Kidney tubule cell (primary cell): ENCODE data around the gene L3MBTL4.
A peak's percentile ranks its signal among the peaks of the same experiment; 100 is the strongest.

Experiments used
- DNase-seq: peaks from one replicate; pipeline ENCODE4 v3.0.0-alpha.2; 2018; ENCODE audit warnings: low spot score

The L3MBTL4 gene

GRCh38 chr18:6363216-6363615 lies 51.5 kb downstream of the L3MBTL4 start:
- peak; percentile 21 for DNase-seq

GRCh38 chr18:6362559-6363129 lies 52.1 kb downstream of the L3MBTL4 start:
- DNase-seq = peak; percentile 61

GRCh38 chr18:6357668-6358067 lies 57.0 kb downstream of the L3MBTL4 start:
- no peak for DNase-seq

- DNase-seq = peak; percentile 94
Measured at GRCh38 chr18:6355789-6356589, 58.7 kb downstream of the L3MBTL4 start.

GRCh38 chr18:6352275-6352674 lies 62.4 kb downstream of the L3MBTL4 start:
- DNase-seq = no peak

- DNase-seq = no peak
Measured at GRCh38 chr18:6342990-6343389, 71.7 kb downstream of the L3MBTL4 start.

GRCh38 chr18:6341709-6342108 lies 73.0 kb downstream of the L3MBTL4 start:
- DNase-seq = no peak

- no peak for DNase-seq
Measured at GRCh38 chr18:6341303-6341702, 73.4 kb downstream of the L3MBTL4 start.

GRCh38 chr18:6340121-6340520 lies 74.6 kb downstream of the L3MBTL4 start:
- no peak for DNase-seq

- DNase-seq = no peak
Measured at GRCh38 chr18:6336239-6336638, 78.5 kb downstream of the L3MBTL4 start.

GRCh38 chr18:6333981-6334380 lies 80.7 kb downstream of the L3MBTL4 start:
- no peak for DNase-seq

GRCh38 chr18:6331872-6332271 lies 82.8 kb downstream of the L3MBTL4 start:
- peak; percentile 4 for DNase-seq

GRCh38 chr18:6330786-6331185 lies 83.9 kb downstream of the L3MBTL4 start:
- no peak for DNase-seq

GRCh38 chr18:6328621-6329010 lies 86.1 kb downstream of the L3MBTL4 start:
- no peak for DNase-seq

- no peak for DNase-seq
Measured at GRCh38 chr18:6327895-6328620, 86.7 kb downstream of the L3MBTL4 start.

- DNase-seq = no peak
Measured at GRCh38 chr18:6327485-6327884, 87.2 kb downstream of the L3MBTL4 start.

GRCh38 chr18:6326566-6326965 lies 88.1 kb downstream of the L3MBTL4 start:
- DNase-seq = no peak

GRCh38 chr18:6323319-6323889 lies 91.3 kb downstream of the L3MBTL4 start:
- no peak for DNase-seq

- DNase-seq = no peak
Measured at GRCh38 chr18:6315517-6316331, 99.0 kb downstream of the L3MBTL4 start.

- DNase-seq = no peak
Measured at GRCh38 chr18:6313415-6313814, 101.3 kb downstream of the L3MBTL4 start.

- DNase-seq = no peak
Measured at GRCh38 chr18:6311456-6312215, 103.1 kb downstream of the L3MBTL4 start.
